HepG2 (cell line): ENCODE data around the gene GNG10. TPM values are rescaled to one million over a fixed set of nuclear protein-coding genes. Genes with fewer than 3 reads are reported as not detected.
A peak's percentile ranks its signal among the peaks of the same experiment; 100 is the strongest.

Experiments used
- CTCF ChIP-seq: sonication (generic); formaldehyde crosslinking; IDR thresholded peaks from 2 replicates; pipeline ENCODE4 v1.5.0; 2020; ENCODE audit warnings: mild to moderate bottlenecking, missing genetic modification reagents, moderate library complexity
- DR1 ChIP-seq: sonication (generic); formaldehyde crosslinking; IDR thresholded peaks from 2 replicates; pipeline ENCODE4 v1.8.0; 2021; ENCODE audit warnings: mild to moderate bottlenecking, missing genetic modification reagents, inconsistent platforms
- EED ChIP-seq: sonication (generic); formaldehyde crosslinking; IDR thresholded peaks from 2 replicates; pipeline ENCODE4 v1.5.0; 2020; ENCODE audit warnings: mild to moderate bottlenecking, missing genetic modification reagents
- EHMT2 ChIP-seq: fragments of 200-600 bp; sonication (generic); IDR thresholded peaks from 2 replicates; pipeline ENCODE4 v1.7.0; 2017; ENCODE audit warnings: antibody characterized with exemption, low read depth, low read length, borderline replicate concordance
- HDAC2 ChIP-seq: sonication (generic); formaldehyde crosslinking; IDR thresholded peaks from 2 replicates; pipeline ENCODE4 v1.4.0; 2020; ENCODE audit warnings: missing genetic modification reagents
- HIC2 ChIP-seq: sonication (generic); formaldehyde crosslinking; IDR thresholded peaks from 2 replicates; pipeline ENCODE4 v1.9.0; 2022; ENCODE audit warnings: low read depth, missing genetic modification reagents
- HOXA7 ChIP-seq: sonication (generic); formaldehyde crosslinking; IDR thresholded peaks from 2 replicates; pipeline ENCODE4 v1.8.1; 2022; ENCODE audit warnings: mild to moderate bottlenecking, missing genetic modification reagents, moderate library complexity
- KDM4B ChIP-seq: sonication (generic); formaldehyde crosslinking; IDR thresholded peaks from 2 replicates; pipeline ENCODE4 v1.4.0; 2020; ENCODE audit warnings: missing genetic modification reagents
- MYNN ChIP-seq: sonication (generic); formaldehyde crosslinking; IDR thresholded peaks from 2 replicates; pipeline ENCODE4 v1.4.0; 2020; ENCODE audit warnings: mild to moderate bottlenecking, low read depth, missing genetic modification reagents
- NCOA5 ChIP-seq: sonication (generic); formaldehyde crosslinking; IDR thresholded peaks from 2 replicates; pipeline ENCODE4 v1.4.0; 2020; ENCODE audit warnings: missing genetic modification reagents
- TBL1XR1 ChIP-seq: fragments of 150-350 bp; IDR thresholded peaks from 2 replicates; pipeline ENCODE4 v1.6.1; 2014; ENCODE audit warnings: borderline replicate concordance, low read length; ENCODE audit not compliant: partially characterized antibody
- WIZ ChIP-seq: sonication (generic); formaldehyde crosslinking; IDR thresholded peaks from 2 replicates; pipeline ENCODE4 v1.5.1; 2020; ENCODE audit warnings: mild to moderate bottlenecking, missing genetic modification reagents
- ZBTB42 ChIP-seq: sonication (generic); formaldehyde crosslinking; IDR thresholded peaks from 2 replicates; pipeline ENCODE4 v1.5.0; 2020; ENCODE audit warnings: mild to moderate bottlenecking, missing genetic modification reagents
- ZNF160 ChIP-seq: sonication (generic); formaldehyde crosslinking; IDR thresholded peaks from 2 replicates; pipeline ENCODE4 v1.8.0; 2022; ENCODE audit warnings: mild to moderate bottlenecking, inconsistent platforms, missing genetic modification reagents
- ZNF275 ChIP-seq: sonication (generic); formaldehyde crosslinking; IDR thresholded peaks from 2 replicates; pipeline ENCODE4 v1.8.0; 2022; ENCODE audit warnings: missing genetic modification reagents, mild to moderate bottlenecking, inconsistent platforms, borderline replicate concordance
- ZNF382 ChIP-seq: sonication (generic); formaldehyde crosslinking; IDR thresholded peaks from 2 replicates; pipeline ENCODE4 v1.5.0; 2020; ENCODE audit warnings: missing genetic modification reagents, mild to moderate bottlenecking, borderline replicate concordance
- ZNF616 ChIP-seq: sonication (generic); formaldehyde crosslinking; IDR thresholded peaks from 2 replicates; pipeline ENCODE4 v1.5.0; 2020; ENCODE audit warnings: low read depth, mild to moderate bottlenecking, missing genetic modification reagents
- ZNF687 ChIP-seq: sonication (generic); formaldehyde crosslinking; IDR thresholded peaks from 2 replicates; pipeline ENCODE4 v1.5.1; 2020; ENCODE audit warnings: mild to moderate bottlenecking, missing genetic modification reagents, moderate library complexity
- ZNF691 ChIP-seq: sonication (generic); formaldehyde crosslinking; IDR thresholded peaks from 2 replicates; pipeline ENCODE4 v1.4.0; 2020; ENCODE audit warnings: missing genetic modification reagents, low read depth, mild to moderate bottlenecking, borderline replicate concordance
- ZNF703 ChIP-seq: sonication (generic); formaldehyde crosslinking; IDR thresholded peaks from 2 replicates; pipeline ENCODE4 v1.5.1; 2020; ENCODE audit warnings: missing genetic modification reagents, mild to moderate bottlenecking, moderate library complexity, borderline replicate concordance
- ZNF772 ChIP-seq: sonication (generic); formaldehyde crosslinking; IDR thresholded peaks from 2 replicates; pipeline ENCODE4 v1.5.0; 2020; ENCODE audit warnings: mild to moderate bottlenecking, missing genetic modification reagents
- polyA plus RNA-seq, 8 experiments: library from polyadenylated mRNA; depleted of rRNA in 3 of 8; stranded (reverse) in 7 of 8; unstranded in 1 of 8; fragments of >200 nt; fragmentation: Illumina TruSeq in 4 of 8; extraction: Trizol in 4 of 8; gene quantifications; 2 replicates each; pipeline versions ENCODE4 v1.2.1 to v1.2.3, GENCODE V29; 2011 to 2016; ENCODE audit warnings: low read depth in 4 of 8, missing spikeins in 1 of 8, mixed read lengths in 1 of 8; ENCODE audit not compliant: insufficient read depth in 1 of 8
- total RNA-seq, 5 experiments: library from RNA; depleted of rRNA; stranded (reverse); fragments of >200 nt; fragmentation: Illumina TruSeq; extraction: Trizol; gene quantifications; 2 replicates each; pipeline ENCODE4 v1.2.3, GENCODE V29; 2016; ENCODE audit warnings: low read depth in 1 of 5

GNG10 gene
- total and polyA plus RNA-seq, 2 of the 13 experiments (the other 11 are each of a cell fraction or from before 2014, with no cell fraction given), result 29.8 to 32.4 TPM

GRCh38 chr9:111678293-111678692 lies 16.9 kb downstream of the GNG10 start (continued):
- peak; percentile 47; the same call in 1 of the 2 replicates for TF ChIP-seq ZNF687
- TF ChIP-seq MYNN (CRISPR knock-in tag), result no peak
- TF ChIP-seq ZNF160 (CRISPR knock-in tag), result no peak
- no peak for TF ChIP-seq WIZ
- TF ChIP-seq NCOA5 (CRISPR knock-in tag), result no peak
- TF ChIP-seq ZNF616, result no peak
- no peak for TF ChIP-seq ZNF703
- TF ChIP-seq KDM4B, result no peak
- TF ChIP-seq HIC2, result peak; percentile 54; the same call in 1 of the 2 replicates
- TF ChIP-seq ZNF275 (CRISPR knock-in tag), result no peak
- TF ChIP-seq HDAC2 (CRISPR knock-in tag), result 0 out of 2 replicates have a peak, but pooled peaks have one; percentile 25
- peak; percentile 72 for TF ChIP-seq EHMT2
- no peak for TF ChIP-seq ZBTB42 (CRISPR knock-in tag)
- no peak for TF ChIP-seq ZNF382
- TF ChIP-seq EED, result no peak
- TF ChIP-seq CTCF (CRISPR knock-in tag), result peak; percentile 41; the same call in 1 of the 2 replicates
- TF ChIP-seq ZNF772, result peak; percentile 60; the same call in 1 of the 2 replicates
- TF ChIP-seq ZNF691, result no peak
- no peak for TF ChIP-seq TBL1XR1
- TF ChIP-seq HOXA7, result no peak
- TF ChIP-seq DR1 (CRISPR knock-in tag), result no peak
